ENCODE data around the gene WDR41. TPM values are rescaled to one million over a fixed set of nuclear protein-coding genes. Genes with fewer than 3 reads are reported as not detected.
A peak's percentile ranks its signal among the peaks of the same experiment; 100 is the strongest.

The WDR41 gene
- total RNA-seq, 1 experiment from 2014 or later: 171 TPM

GRCh38 chr5:77449981-77450380, 42.1 kb downstream of the WDR41 start:
- in situ Hi-C loops (cut with HindIII; ENCODE audit: low sequenced_read_pairs): no loop called here
- DNase-seq (ENCODE audit: low spot score): no peak

GRCh38 chr5:77449277-77449676, 42.8 kb downstream of the WDR41 start:
- DNase-seq (ENCODE audit: low spot score): peak; percentile 52
- in situ Hi-C loops (cut with HindIII; ENCODE audit: low sequenced_read_pairs): no loop called here

GRCh38 chr5:77448831-77449230, 43.3 kb downstream of the WDR41 start:
- in situ Hi-C loops (cut with HindIII; ENCODE audit: low sequenced_read_pairs): no loop called here
- no peak for DNase-seq (ENCODE audit: low spot score)

GRCh38 chr5:77444356-77444755, 47.8 kb downstream of the WDR41 start:
- DNase-seq (ENCODE audit: low spot score): no peak

GRCh38 chr5:77443670-77444069, 48.4 kb downstream of the WDR41 start:
- no peak for DNase-seq (ENCODE audit: low spot score)
- in situ Hi-C loops (cut with HindIII; ENCODE audit: low sequenced_read_pairs): no loop called here

More at GRCh38 chr5:77444356-77444755, 47.8 kb downstream of the WDR41 start:
- in situ Hi-C loops (cut with HindIII; ENCODE audit: low sequenced_read_pairs): no loop called here

- in situ Hi-C loops (cut with HindIII; ENCODE audit: low sequenced_read_pairs): no loop called here
- DNase-seq (ENCODE audit: low spot score): peak; percentile 91
These were observed 54.0 kb downstream of the WDR41 start for GRCh38 chr5:77438071-77438470.

- in situ Hi-C loops (cut with HindIII; ENCODE audit: low sequenced_read_pairs): no loop called here
- peak; percentile 57 for DNase-seq (ENCODE audit: low spot score)
These were observed 54.9 kb downstream of the WDR41 start for GRCh38 chr5:77437194-77437593.

GRCh38 chr5:77431719-77432118, 60.4 kb downstream of the WDR41 start:
- no peak for DNase-seq (ENCODE audit: low spot score)
- in situ Hi-C loops (cut with HindIII; ENCODE audit: low sequenced_read_pairs): no loop called here

- in situ Hi-C loops (cut with HindIII; ENCODE audit: low sequenced_read_pairs): no loop called here
- DNase-seq (ENCODE audit: low spot score): no peak
These were observed 60.8 kb downstream of the WDR41 start for GRCh38 chr5:77431286-77431685.

- no peak for DNase-seq (ENCODE audit: low spot score)
- in situ Hi-C loops (cut with HindIII; ENCODE audit: low sequenced_read_pairs): no loop called here
These were observed 61.4 kb downstream of the WDR41 start for GRCh38 chr5:77430726-77431125.

GRCh38 chr5:77428526-77428925, 63.6 kb downstream of the WDR41 start:
- no peak for DNase-seq (ENCODE audit: low spot score)
- in situ Hi-C loops (cut with HindIII; ENCODE audit: low sequenced_read_pairs): no loop called here

- in situ Hi-C loops (cut with HindIII; ENCODE audit: low sequenced_read_pairs): no loop called here
- no peak for DNase-seq (ENCODE audit: low spot score)
These were observed 64.1 kb downstream of the WDR41 start for GRCh38 chr5:77427998-77428397.

GRCh38 chr5:77426670-77427069, 65.4 kb downstream of the WDR41 start:
- in situ Hi-C loops (cut with HindIII; ENCODE audit: low sequenced_read_pairs): no loop called here

GRCh38 chr5:77425998-77426659, 66.0 kb downstream of the WDR41 start:
- no peak for DNase-seq (ENCODE audit: low spot score)
- in situ Hi-C loops (cut with HindIII; ENCODE audit: low sequenced_read_pairs): no loop called here

More at GRCh38 chr5:77426670-77427069, 65.4 kb downstream of the WDR41 start:
- no peak for DNase-seq (ENCODE audit: low spot score)

GRCh38 chr5:77425420-77425819, 66.7 kb downstream of the WDR41 start:
- in situ Hi-C loops (cut with HindIII; ENCODE audit: low sequenced_read_pairs): no loop called here

GRCh38 chr5:77424921-77425320, 67.2 kb downstream of the WDR41 start:
- in situ Hi-C loops (cut with HindIII; ENCODE audit: low sequenced_read_pairs): no loop called here
- no peak for DNase-seq (ENCODE audit: low spot score)

More at GRCh38 chr5:77425420-77425819, 66.7 kb downstream of the WDR41 start:
- DNase-seq (ENCODE audit: low spot score): no peak

GRCh38 chr5:77423022-77423750, 68.9 kb downstream of the WDR41 start:
- in situ Hi-C loops (cut with HindIII; ENCODE audit: low sequenced_read_pairs): no loop called here
- no peak for DNase-seq (ENCODE audit: low spot score)

- no peak for DNase-seq (ENCODE audit: low spot score)
- in situ Hi-C loops (cut with HindIII; ENCODE audit: low sequenced_read_pairs): no loop called here
These were observed 71.2 kb downstream of the WDR41 start for GRCh38 chr5:77420940-77421339.

- in situ Hi-C loops (cut with HindIII; ENCODE audit: low sequenced_read_pairs): no loop called here
- no peak for DNase-seq (ENCODE audit: low spot score)
These were observed 72.2 kb downstream of the WDR41 start for GRCh38 chr5:77419644-77420582.

All from G401 (cell line).